Measurements from ENCODE around the gene SPHK1.

The SPHK1 gene

GRCh38 chr17:76379646-76380376, 4.6 kb upstream of the SPHK1 start:
- DNase-seq (ENCODE audit: low read depth in 2 of 2), result no peak

GRCh38 chr17:76381633-76382350, 2.6 kb upstream of the SPHK1 start:
- DNase-seq (ENCODE audit: low read depth in 2 of 2), result peak in 1 of 2 donors; percentile 75
- H3K4me3 ChIP-seq (replicated peaks in 1 of 2; ENCODE audit: low read depth in 2 of 2, low read length in 2 of 2), result no peak overlapping the region
- no peak for TF ChIP-seq CTCF (IDR thresholded peaks at IDR 0.05; ENCODE audit: low read depth, low read length)

More at GRCh38 chr17:76379646-76380376, 4.6 kb upstream of the SPHK1 start:
- no peak for TF ChIP-seq CTCF (IDR thresholded peaks at IDR 0.05; ENCODE audit: low read depth, low read length)
- H3K4me3 ChIP-seq (replicated peaks in 1 of 2; ENCODE audit: low read depth in 2 of 2, low read length in 2 of 2), result no peak overlapping the region

GRCh38 chr17:76382351-76382802, 2.0 kb upstream of the SPHK1 start:
- no peak for TF ChIP-seq CTCF (IDR thresholded peaks at IDR 0.05; ENCODE audit: low read depth, low read length)
- peak overlapping the region; percentile 65 to 88 for H3K4me3 ChIP-seq (replicated peaks in 1 of 2; ENCODE audit: low read depth in 2 of 2, low read length in 2 of 2)
- peak; percentile 47 to 77 for DNase-seq (ENCODE audit: low read depth in 2 of 2)

- TF ChIP-seq CTCF (IDR thresholded peaks at IDR 0.05; ENCODE audit: low read depth, low read length), result no peak
- peak overlapping the region; percentile 65 to 88 for H3K4me3 ChIP-seq (replicated peaks in 1 of 2; ENCODE audit: low read depth in 2 of 2, low read length in 2 of 2)
- peak; percentile 73 to 79 for DNase-seq (ENCODE audit: low read depth in 2 of 2)
These were observed 1.4 kb upstream of the SPHK1 start for GRCh38 chr17:76382803-76383545.

GRCh38 chr17:76383546-76384221, 725 bp upstream of the SPHK1 start:
- peak; percentile 35 for TF ChIP-seq CTCF (IDR thresholded peaks at IDR 0.05; ENCODE audit: low read depth, low read length)
- peak overlapping the region; percentile 65 to 88 for H3K4me3 ChIP-seq (replicated peaks in 1 of 2; ENCODE audit: low read depth in 2 of 2, low read length in 2 of 2)
- DNase-seq (ENCODE audit: low read depth in 2 of 2), result peak; percentile 60 to 68

Data from cardiac fibroblast (primary cell).